ENCODE data around the gene TAF11L10.
"Not testable (repeated sequence)": the region's sequence is repeated elsewhere in the genome, so short reads cannot be mapped to it uniquely, and the experiment has no call there.

Gene TAF11L10

GRCh38 chr5:17597728-17598127, at the start of gene TAF11L10:
Gene TAF11L10 (minus strand): TSS chr5:17597828.
- not testable (repeated sequence) for DNase-seq

- no peak for DNase-seq
These were observed 36.5 kb upstream of the TAF11L10 start, which contains the start of gene TAF11L14 for GRCh38 chr5:17634160-17634559. Gene TAF11L14 (plus strand): TSS chr5:17634460.

GRCh38 chr5:17631788-17632187, 34.2 kb upstream of the TAF11L10 start, which contains the start of gene TAF11L13:
Gene TAF11L13 (plus strand): TSS chr5:17632088.
- DNase-seq: not testable (repeated sequence)

GRCh38 chr5:17625686-17626085, 28.1 kb upstream of the TAF11L10 start:
- no peak for DNase-seq

- DNase-seq: no peak
These were observed 23.0 kb upstream of the TAF11L10 start for GRCh38 chr5:17620627-17621026.

- no peak for DNase-seq
These were observed 21.7 kb upstream of the TAF11L10 start for GRCh38 chr5:17619354-17619753.

GRCh38 chr5:17614872-17615605, 17.4 kb upstream of the TAF11L10 start:
- DNase-seq: no peak

GRCh38 chr5:17610092-17610491, 12.5 kb upstream of the TAF11L10 start, which contains the start of gene TAF11L12:
Gene TAF11L12 (plus strand): TSS chr5:17610392.
- DNase-seq: not testable (repeated sequence)

- DNase-seq: not testable (repeated sequence)
These were observed 9.8 kb upstream of the TAF11L10 start for GRCh38 chr5:17607461-17607860.

GRCh38 chr5:17604951-17605350, 7.3 kb upstream of the TAF11L10 start:
- DNase-seq: no peak

- DNase-seq: not testable (repeated sequence)
These were observed 6.3 kb upstream of the TAF11L10 start, which contains the start of gene TAF11L11 for GRCh38 chr5:17603880-17604279. Gene TAF11L11 (plus strand): TSS chr5:17604183.

GRCh38 chr5:17594255-17594654, 3.4 kb downstream of the TAF11L10 start, which contains the start of gene TAF11L9:
Gene TAF11L9 (minus strand): TSS chr5:17594394.
- DNase-seq: not testable (repeated sequence)

GRCh38 chr5:17590860-17591259, 6.8 kb downstream of the TAF11L10 start, which contains the start of gene TAF11L8:
Gene TAF11L8 (minus strand): TSS chr5:17590960.
- not testable (repeated sequence) for DNase-seq

- not testable (repeated sequence) for DNase-seq
These were observed 12.0 kb downstream of the TAF11L10 start, which contains the start of gene TAF11L7 for GRCh38 chr5:17585658-17586057. Gene TAF11L7 (minus strand): TSS chr5:17585758.

Data from NCI-H2227 treated with DMSO at 0.1 percent for 48 hours (cell line).